GM21390 (cell line): ENCODE results near the gene NEK7.

ENCODE experiments used
- ATAC-seq: cut with Tn5 transposase; IDR thresholded peaks from one replicate; pipeline ENCODE4 v1.9.1; 2021; ENCODE audit not compliant: unreplicated experiment

NEK7 gene

GRCh38 chr1:198253259-198253658 is 96.5 kb downstream of the NEK7 start:
- ATAC-seq = peak; percentile 83

- ATAC-seq = peak; percentile 95
These were observed 96.9 kb downstream of the NEK7 start for GRCh38 chr1:198253668-198254067.

- ATAC-seq = no peak
These were observed 97.7 kb downstream of the NEK7 start for GRCh38 chr1:198254521-198254920.

GRCh38 chr1:198254948-198255347 is 98.2 kb downstream of the NEK7 start:
- no peak for ATAC-seq

- no peak for ATAC-seq
These were observed 99.0 kb downstream of the NEK7 start for GRCh38 chr1:198255784-198256183.

- peak; percentile 61 for ATAC-seq
These were observed 101.7 kb downstream of the NEK7 start for GRCh38 chr1:198258491-198258890.

- ATAC-seq = no peak
These were observed 102.7 kb downstream of the NEK7 start for GRCh38 chr1:198259333-198260074.

GRCh38 chr1:198261886-198262285 is 105.1 kb downstream of the NEK7 start:
- no peak for ATAC-seq

GRCh38 chr1:198263186-198263585 is 106.4 kb downstream of the NEK7 start:
- no peak for ATAC-seq

GRCh38 chr1:198264282-198264681 is 107.5 kb downstream of the NEK7 start:
- no peak for ATAC-seq

- no peak for ATAC-seq
These were observed 108.4 kb downstream of the NEK7 start for GRCh38 chr1:198265073-198265661.

GRCh38 chr1:198267056-198267455 is 110.3 kb downstream of the NEK7 start:
- ATAC-seq = no peak

GRCh38 chr1:198267921-198268320 is 111.1 kb downstream of the NEK7 start:
- ATAC-seq = no peak

- no peak for ATAC-seq
These were observed 112.2 kb downstream of the NEK7 start for GRCh38 chr1:198268784-198269645.

GRCh38 chr1:198269646-198269940 is 112.8 kb downstream of the NEK7 start:
- no peak for ATAC-seq

- ATAC-seq = no peak
These were observed 113.6 kb downstream of the NEK7 start for GRCh38 chr1:198270273-198270828.

GRCh38 chr1:198271467-198271866 is 114.7 kb downstream of the NEK7 start:
- ATAC-seq = no peak

GRCh38 chr1:198272492-198272891 is 115.7 kb downstream of the NEK7 start:
- no peak for ATAC-seq

GRCh38 chr1:198273748-198274295 is 117.0 kb downstream of the NEK7 start:
- no peak for ATAC-seq

GRCh38 chr1:198275597-198275996 is 118.8 kb downstream of the NEK7 start:
- ATAC-seq = no peak

- ATAC-seq = no peak
These were observed 119.4 kb downstream of the NEK7 start for GRCh38 chr1:198276241-198276640.
